HG02943 (cell line): ENCODE measurements around the gene NODAL.

Experiments used
- ATAC-seq: cut with Tn5 transposase; IDR thresholded peaks from one replicate; pipeline ENCODE4 v1.9.1; 2021; ENCODE audit warnings: mild to moderate bottlenecking, low read depth, moderate library complexity; ENCODE audit not compliant: unreplicated experiment

NODAL gene

DNA sequence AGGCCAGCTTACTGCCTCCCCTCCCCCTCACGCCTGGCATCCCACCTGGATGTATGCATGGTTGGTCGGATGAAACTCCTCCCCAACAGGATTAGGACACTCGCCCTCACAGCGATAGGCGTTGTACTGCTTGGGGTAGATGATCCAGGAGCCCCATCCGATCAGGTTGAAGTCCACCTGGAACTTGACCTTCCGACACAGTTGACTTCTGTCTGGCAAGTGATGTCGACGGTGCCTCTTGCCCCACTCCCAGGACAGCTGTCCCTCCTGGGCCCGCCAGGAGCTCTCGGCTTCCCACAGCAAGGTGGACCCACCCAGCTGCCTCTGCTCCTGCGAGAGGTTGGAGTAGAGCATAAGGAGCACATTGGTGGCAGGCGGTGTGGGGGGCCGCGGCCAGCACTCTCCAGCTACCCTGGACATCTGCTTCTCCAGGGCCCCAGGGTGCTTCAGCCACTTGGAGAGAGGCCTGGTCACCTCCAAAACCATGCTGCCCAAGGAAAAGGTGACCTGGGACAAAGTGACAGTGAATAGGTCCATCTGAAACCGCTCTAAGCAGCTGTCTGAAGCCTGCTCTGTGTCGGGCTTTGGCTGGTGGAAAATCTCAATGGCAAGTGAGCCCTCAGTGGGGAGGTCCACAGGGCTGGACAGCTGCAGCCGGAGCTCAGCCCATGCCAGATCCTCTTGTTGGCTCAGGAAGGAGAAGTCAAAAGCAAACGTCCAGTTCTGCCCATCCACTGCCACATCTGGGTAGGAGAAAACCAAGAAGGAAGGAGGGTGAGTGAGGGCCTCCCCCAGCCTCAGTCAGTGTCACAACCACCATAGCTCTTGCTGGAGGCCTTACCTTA, 6.0 kb downstream of the NODAL start:
- ATAC-seq: no peak

DNA sequence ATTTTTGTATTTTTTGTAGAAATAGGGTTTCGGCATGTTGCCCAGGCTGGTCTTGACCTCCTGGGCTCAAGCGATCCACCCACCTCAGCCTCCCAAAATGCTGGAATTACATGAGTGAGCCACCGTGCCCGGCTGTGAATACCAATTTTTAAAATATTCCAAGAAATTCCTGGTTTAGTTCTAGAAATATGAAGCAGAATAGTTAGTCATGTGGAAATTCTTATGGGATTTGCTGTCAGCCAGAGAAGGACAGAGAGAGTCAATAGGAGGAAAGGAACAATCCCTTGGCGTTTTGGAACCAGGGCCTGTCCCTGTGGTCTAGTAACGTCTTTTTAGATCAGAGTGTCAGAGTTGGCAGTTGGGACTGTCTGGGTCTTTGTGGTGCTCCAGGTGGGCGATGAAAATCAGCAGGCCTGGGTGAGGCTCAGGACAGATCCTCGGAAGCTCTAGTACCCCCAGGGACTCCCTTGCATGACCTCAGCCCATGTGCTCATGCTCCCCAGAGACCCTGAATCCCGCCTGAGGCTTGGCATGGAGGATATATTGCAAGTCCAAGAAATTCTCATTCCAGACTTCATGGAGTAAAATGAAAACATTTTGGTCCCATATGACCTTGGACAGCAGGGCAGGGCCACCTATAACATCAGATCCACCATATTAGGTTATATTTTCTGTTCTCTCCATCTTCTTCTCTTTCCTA, 7.8 kb downstream of the NODAL start:
- no peak for ATAC-seq

DNA sequence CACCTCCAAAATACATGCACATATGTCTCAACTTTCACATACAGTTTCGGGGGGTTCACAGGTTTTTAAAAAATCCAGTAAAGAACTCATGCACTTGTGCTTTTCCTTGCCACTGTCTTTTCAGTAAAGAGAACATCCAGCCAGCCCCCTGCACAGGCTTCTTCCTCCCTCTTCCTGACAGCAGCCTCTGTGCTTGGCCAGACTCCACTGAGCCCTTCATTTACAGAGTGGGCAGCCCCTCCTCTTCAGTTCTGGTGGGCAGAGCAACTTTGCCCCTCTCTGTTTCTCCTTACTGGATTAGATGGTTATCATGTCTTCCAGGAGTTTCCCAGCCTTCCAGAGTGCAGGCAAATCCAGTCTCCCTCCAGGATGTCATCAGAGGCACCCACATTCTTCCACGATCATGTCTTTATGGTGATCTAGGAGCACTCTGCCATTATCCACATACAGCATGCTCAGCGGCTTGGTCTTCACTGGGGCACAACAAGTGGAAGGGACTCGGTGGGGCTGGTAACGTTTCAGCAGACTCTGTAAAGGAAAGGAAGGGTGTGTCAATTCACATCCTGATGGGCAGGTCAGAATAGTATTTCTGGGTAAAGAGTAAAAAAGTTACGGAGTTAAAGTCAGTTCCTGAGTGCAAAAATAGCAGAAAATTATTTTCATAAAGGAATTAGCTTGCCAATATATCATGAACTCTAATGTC, 8.8 kb downstream of the NODAL start:
- ATAC-seq: no peak

DNA sequence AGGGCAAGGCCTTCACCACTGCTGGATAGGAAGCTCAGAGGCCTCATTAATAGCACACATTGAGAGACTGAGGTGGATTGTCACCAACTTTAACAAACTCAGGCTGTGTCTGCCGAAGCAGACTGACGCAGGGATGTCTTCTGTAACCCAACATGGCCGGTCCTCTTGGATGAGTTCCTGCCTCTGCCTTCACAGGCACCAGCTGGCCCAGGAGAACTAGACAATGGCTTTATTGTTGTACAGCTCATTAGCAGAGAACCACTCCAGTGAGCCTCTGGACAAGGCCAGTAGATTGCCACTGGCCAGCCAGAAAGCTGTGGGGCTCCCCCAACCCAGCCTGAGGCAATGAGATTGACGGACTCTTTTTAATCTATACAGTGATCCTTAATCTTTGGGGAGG, 9.4 kb downstream of the NODAL start:
- ATAC-seq: no peak

DNA sequence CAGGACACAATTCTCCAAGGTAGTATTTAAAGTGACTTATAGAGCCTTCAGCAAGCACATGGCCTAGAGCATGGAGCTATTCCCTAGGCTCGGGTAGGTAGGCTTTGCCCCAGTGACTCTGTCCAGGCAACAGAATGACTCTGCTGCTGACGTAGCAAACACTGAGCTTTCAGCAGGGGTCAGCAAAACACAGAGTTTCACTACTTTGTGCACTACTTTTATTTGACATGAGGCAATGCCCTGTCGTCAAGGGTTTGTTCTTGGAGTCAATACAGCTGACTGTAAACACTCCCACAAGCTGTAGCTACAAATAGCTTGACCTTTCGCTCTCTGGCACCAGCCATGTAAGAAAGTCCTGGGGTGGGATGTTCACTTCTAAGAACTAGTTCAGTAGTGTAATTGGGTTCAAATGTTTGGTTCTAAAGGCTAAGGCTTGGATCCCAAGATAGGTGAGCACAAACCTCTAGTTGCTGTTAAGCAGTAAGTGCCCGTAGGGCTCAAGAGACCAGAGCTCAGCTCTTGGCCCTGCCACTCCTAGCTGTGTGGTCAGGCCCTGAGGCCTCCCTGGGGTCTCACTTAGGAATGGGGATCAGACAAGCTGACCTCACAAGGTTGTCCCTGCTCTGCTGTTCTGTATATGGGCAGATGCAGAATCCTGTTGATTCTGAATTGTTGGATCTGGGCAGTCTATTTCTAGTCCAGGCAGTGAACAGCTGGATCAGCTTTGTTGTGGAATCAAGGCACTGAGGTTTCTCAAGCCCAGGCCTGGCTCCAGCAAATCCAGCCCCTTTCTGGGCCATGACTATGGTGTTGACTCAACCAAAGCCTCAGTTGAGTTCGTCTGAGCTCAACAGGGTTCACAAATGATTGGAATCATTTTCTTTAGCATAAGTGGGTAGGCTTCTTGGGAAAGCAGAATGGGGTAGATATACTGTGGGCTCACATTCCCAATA, 10.7 kb downstream of the NODAL start:
- no peak for ATAC-seq

DNA sequence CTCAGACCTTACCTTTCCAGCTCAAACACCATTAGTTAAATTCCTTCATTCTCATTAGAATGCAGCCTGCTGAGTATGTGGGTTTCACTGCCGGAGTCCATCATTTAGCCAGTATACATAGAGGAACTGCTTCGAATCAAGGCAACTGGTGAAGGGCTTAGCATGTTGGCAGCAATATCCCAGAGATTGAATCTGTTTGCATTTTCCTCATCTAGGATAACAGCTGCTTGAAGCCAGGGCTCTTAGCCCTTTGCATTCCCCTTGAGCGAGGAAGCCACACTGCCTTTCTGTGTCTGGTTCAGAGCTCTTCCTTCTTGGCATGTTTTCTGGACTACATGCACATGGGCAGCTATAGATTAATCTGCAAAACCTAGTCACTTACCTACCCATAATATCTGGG, 14.7 kb downstream of the NODAL start:
- no peak for ATAC-seq

DNA sequence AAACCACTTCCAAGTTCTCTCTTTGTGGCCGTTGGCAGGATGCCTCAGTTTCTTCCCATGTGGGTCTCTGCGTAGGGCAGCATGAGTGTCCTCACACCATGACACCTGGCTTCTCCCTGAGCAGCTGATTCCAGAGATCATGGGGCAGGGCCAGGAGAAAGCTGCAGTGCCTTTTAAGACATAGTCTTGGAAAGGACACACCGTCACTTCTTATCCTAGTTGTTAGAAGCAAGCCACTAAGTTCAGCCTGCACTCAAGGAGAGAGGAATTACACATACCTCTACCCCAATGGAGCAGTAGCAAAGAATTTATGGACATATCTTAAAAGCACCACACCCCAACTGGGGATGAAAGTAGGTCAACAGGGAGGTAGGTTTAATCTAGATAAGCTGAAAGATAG, 16.4 kb downstream of the NODAL start:
- ATAC-seq: no peak

DNA sequence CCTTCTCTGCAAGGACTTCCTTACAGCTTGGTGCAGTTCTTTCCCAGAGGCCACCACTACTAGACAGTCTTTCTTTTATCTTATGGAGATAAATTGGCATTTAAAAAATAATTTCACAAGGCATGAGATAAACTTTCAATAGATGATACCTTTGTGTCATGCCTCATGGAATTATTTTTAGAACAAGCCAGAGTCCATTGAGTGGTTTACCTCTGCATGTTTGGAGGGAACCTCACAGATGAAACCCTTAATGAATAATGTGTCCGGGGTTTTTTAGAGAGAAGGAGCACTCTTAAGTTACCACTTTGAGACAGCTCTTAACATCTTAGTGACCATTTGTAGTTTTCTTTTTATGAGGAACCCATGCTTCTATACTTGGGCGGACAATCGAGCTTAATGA, 17.2 kb downstream of the NODAL start:
- ATAC-seq: no peak

DNA sequence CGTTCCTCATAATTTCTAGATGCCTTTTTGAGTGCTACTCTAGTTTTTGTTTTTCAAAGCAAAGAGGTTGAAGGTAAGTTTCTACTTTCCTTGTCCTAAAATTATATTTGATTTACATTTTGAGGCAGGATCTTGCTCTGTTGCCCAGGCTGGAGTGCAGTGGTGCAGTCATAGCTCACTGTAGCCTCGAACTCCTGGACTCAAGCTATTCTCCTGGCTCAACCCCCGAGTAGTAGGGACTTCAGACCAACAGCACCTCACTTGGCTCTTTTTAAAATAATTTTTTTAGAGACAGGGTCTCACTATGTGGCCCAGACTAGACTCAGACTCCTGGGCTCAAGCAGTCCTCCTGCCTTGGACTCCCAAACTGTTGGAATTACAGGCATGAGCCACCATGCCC, 22.8 kb downstream of the NODAL start:
- no peak for ATAC-seq

DNA sequence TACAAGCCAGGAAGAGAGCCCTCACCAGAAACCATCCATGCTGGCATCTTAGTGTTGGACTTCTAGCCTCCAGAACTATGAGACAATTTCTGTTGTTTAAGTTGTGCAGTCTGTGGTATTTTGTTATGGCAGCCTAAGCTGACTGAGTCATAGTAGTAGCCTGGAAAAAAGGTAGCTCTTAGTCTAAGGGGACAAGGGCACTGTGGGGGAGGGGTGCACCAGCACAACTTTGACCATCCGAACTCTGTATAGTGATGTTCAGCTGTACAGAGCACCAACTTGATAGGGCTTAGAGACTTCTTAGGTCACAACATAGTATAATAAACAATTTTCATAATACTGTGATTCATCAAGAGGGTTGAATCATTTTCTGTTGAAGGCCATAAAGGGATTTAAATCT, 23.3 kb downstream of the NODAL start:
- no peak for ATAC-seq

DNA sequence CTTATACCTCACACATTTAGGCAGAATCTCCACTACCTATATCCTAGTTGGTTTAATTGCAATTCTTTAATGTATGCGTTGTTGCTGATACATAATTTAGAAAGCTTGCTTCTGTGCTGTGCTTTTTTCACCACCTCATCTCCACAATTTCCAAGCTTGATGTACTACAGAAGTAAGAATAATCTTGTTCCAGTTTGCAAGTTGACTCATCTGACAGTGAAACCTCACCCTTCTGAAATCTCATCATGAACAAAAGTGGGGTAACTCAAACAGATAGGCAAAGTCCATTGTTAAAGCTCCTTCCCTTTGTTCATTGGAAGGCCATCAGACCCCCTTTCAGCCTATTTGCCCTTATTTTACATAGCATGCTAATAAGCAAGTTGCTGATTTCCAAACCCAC, 23.9 kb downstream of the NODAL start:
- no peak for ATAC-seq

DNA sequence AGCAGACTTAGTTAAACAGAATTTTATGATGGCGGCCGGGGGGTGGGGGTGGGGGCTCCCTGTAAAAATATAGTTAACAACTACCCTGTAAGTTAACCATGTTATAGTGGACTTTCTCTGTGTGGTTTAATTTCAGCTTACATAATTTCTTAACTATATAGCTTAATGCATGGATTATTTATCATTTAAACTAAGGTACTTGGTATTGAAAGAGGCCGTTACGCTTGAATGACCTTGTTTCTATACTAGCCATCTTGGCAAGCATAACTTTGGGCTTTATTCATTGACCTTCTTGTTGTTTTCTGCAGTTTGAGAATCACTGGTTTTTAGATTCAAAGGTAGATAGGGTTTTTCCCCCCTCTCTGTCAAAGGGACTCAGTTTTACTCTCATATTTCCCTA, 29.1 kb downstream of the NODAL start:
- no peak for ATAC-seq

DNA sequence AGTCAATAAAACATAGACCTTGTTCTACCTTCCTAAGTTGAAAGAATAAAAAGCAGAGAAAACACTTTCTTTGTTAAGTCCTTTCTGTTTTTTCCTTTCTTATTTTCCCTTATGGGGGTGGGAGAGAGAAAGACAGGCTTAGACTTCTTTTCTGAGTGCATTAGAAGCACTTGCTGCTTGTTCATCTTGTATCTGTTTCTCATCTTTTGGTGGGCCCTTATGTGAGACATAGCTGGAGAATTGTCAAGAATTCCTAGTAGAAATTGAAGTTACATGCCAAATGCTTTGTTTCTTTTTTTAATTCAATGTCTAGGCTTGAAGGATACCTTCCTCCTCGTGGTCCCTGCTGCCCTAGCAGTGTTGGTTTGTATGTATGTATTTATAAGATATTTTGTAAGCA, 30.9 kb downstream of the NODAL start:
- no peak for ATAC-seq

DNA sequence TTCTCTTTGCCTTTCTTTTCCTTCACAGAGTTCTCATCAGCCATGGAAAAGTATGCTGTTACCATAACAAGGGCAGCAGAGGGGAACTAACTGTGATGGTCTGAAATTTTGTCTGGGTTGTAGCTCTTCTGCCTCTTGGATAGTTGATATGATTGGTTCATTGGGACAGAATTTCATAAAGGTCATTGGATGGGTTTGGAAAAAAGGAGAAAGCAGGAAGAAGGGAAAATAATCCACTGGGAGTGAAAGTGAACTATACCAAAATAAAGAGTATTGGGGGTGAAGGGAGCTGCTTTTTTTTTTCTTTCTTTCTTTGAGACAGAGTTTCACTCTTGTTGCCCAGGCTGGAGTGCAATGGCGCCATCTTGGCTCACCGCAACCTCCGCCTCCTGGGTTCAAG, 31.7 kb downstream of the NODAL start:
- no peak for ATAC-seq

DNA sequence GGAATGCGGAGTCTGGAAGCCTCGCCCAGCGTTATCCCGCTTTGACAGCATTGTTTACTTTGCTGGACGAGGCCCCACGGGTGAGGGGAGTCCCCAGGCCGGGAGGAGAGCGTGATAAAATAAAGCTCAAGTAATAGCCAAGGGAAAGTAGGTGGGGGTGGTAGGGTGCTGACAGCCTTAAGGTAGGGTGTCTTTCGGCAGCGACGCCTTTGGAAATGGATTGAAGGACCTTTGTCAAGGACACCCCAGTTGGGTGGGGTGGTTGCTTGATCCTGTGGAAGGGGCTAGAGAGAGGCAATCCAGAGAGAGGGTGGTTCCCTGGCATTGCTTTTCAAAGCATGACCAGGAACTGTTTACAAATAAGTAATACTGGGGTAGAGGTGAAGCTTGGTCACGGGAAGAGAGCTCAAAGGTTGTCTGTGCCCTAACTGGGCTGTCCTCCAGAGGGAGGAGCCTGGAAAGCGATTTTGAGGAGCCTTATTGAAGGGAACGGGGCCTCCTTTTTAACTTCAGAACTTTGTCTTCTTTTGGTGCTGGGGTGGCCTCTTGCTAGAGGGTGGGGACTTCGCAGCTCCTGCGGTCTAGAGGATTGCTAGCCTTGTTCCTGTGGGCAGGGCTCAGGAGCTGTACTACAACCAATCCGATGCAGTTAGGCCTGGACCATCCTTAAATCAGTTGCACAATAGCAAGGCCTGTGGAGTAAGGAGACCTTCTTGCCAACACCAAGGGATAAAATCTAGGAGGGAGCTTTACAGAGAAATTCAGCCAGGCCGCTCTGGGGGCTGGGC, 36.2 kb downstream of the NODAL start:
- no peak for ATAC-seq

DNA sequence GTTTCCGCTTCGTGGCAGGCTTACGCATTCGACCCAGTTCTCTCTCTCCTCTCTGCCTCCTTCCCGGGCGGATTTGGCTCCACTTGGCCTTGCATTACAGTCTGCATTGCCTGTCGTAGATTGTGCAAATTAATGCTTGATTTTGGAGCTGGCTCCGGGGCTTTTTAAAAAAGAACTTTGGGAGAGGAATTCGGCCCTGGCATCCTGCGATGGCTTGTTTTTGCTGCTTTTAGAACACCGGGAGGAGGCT, 36.8 kb downstream of the NODAL start:
- no peak for ATAC-seq

DNA sequence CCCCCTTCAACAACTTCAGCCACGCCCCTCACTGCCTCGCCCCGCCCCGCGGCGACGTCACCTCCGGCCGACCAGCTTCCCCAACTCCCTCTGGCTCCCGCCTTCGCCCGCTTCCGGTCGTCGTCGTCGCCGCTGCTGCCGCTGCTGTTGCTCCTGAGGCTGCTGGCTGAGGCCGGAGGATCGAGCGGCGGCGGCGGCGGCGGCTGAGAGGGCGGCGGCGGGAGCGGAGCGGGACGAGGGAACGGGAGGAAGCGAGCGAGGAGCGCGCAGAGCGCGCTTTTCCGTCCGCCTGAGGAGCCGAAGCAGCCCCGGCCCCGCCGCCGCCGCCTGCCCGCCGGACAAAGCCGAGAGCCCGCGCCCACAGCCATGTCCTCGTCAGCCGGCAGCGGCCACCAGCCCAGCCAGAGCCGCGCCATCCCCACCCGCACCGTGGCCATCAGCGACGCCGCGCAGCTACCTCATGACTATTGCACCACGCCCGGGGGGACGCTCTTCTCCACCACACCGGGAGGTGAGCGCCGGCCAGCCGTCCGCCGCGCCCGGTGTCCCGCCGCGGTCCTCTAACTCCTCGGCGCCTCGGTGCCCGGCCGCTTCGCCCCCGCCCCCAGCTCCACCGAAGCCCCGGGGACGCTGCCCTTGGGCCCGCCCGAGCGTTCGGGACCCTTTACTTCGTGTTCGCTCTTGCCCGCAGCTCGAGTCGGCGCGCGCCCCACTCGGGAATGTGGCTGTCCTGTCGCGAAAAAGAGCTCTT, 37.3 kb downstream of the NODAL start, which contains the start of gene EIF4EBP2:
Gene EIF4EBP2 (plus strand): TSS at position 110 of the 751 bp plus-strand sequence. CDS start 257 bp downstream, at position 367.
- peak; percentile 76 for ATAC-seq

DNA sequence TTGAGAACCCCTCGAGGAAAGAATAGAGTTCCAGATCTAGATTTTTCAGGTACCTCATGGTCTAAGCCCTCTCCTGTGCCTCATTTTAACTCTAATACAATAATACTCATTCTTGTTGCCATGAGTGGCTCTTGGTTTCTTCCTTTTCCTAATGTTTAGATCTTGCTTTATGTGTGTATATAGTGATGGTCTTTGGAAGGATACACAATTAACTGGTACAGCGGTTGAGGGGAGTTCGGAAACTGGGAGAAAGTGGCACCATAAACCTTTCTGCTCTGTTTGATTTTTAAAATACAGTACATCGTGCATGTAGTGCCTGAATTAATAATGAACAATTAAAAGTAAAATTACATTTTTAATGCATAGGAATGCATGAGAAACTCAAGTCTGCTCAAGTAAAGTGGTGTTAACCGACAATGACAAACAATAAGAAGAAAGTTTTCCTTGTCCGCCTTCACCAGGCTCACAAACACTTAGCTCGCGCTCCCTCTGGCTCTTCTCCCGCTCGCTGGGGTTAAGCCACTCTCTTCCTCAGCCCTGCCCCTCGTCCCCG, 37.9 kb downstream of the NODAL start:
- peak; percentile 12 for ATAC-seq

DNA sequence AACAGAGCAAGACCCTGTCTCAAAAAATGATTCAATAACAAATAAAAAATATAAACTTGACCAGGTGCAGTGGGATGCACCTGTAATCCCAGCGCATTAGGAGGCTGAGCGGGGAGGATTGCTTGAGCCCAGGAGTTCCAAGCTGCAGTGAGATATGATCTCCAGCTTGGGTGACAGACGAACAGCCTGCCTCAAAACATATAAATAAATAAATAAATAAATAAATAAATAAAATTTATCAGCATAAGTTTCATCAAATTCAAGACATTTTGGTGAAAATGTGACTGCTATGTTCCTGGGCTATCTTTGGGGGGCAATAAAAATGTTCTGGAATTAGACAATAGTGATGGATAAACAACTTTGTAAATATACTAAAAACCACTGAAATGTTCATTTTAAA, 42.3 kb downstream of the NODAL start:
- ATAC-seq: no peak
